Activated naive CD4-positive, alpha-beta T cell treated with anti-CD3 and anti-CD28 coated beads for 36 hours (primary cell): Measurements from ENCODE around the gene KLHDC3. TPM values are rescaled to one million over a fixed set of nuclear protein-coding genes. Genes with fewer than 3 reads are reported as not detected.

ENCODE experiments used
- CTCF ChIA-PET: fragments of 350-600 bp; sonication (Branson Sonifier 250); formaldehyde crosslinking; loops from one replicate; lab custom pipeline; 2021; ENCODE audit warnings: antibody characterized with exemption; lab: Charles Lee
- DNase-seq: peaks from one replicate; pipeline ENCODE4 v3.0.0-alpha.2; 2020
- H3K27ac Mint-ChIP-seq: one replicate; pipeline ENCODE4 v1.8.0; 2021; ENCODE audit warnings: mild to moderate bottlenecking, mixed read lengths
- H3K27me3 Mint-ChIP-seq: one replicate; pipeline ENCODE4 v1.8.0; 2021; ENCODE audit warnings: low read depth, mixed read lengths
- H3K36me3 Mint-ChIP-seq: one replicate; pipeline ENCODE4 v1.8.0; 2021; ENCODE audit warnings: low read depth, mixed read lengths
- H3K4me1 Mint-ChIP-seq: one replicate; pipeline ENCODE4 v1.8.0; 2021; ENCODE audit warnings: low read depth, mixed read lengths
- H3K4me3 Mint-ChIP-seq: one replicate; pipeline ENCODE4 v1.8.0; 2021; ENCODE audit warnings: mild to moderate bottlenecking, moderate library complexity, mixed read lengths
- H3K9me3 Mint-ChIP-seq: one replicate; pipeline ENCODE4 v1.8.0; 2021; ENCODE audit warnings: mixed read lengths
- intact Hi-C: fragments of 100-400 bp; cut with micrococcal nuclease; formaldehyde crosslinking; loops from one replicate; pipeline ENCODE4 v1.15.1; 2023
- total RNA-seq, 2 experiments: library from RNA; stranded (reverse); gene quantifications; one replicate each; pipeline ENCODE4 v1.2.3, GENCODE V29; 2021

KLHDC3 gene
- total RNA-seq, 2 experiments from 2014 or later: 58.6 to 58.9 TPM

DNA sequence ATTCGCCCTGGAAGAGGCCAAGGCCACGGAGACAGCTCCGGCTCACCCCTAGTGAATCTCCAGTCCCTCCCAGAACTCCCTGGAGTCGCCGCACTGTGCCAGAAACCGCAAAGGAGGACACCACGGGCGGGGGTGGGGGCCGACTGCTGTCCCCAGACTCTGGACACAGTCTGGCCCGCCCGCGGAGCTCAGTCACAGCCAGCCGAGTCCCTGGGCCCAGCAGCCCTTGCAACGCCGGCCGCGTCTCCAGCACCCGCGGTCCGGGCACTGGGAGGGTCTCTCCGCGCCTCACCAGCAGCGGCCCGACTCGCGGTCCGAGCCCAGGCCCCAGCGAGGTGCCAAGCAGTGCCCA lies 35.6 kb upstream of the KLHDC3 start:
- H3K4me1 Mint-ChIP-seq: peaks cover 52% of the 10 kb centered on the region
- DNase-seq: peak; percentile 30
- no peaks in the 10 kb centered on the region for H3K9me3 Mint-ChIP-seq
- peaks cover 21% of the 10 kb centered on the region for H3K36me3 Mint-ChIP-seq
- intact Hi-C loops: loop anchor here (2.0 to 5.0 kb wide), 2 partner anchors 232 to 539 kb away; partner anchors contain the start of genes POLR1C, TBCC and YIPF3
- H3K27ac Mint-ChIP-seq: peak overlapping the region; percentile 82
- H3K4me3 Mint-ChIP-seq: peak overlapping the region; percentile 87
- H3K27me3 Mint-ChIP-seq: no peaks in the 10 kb centered on the region
- CTCF ChIA-PET: interaction anchor here (0.6 to 2.0 kb wide), 3 partner anchors 14 to 108 kb away, joined by 4 to 6 read pairs (median 4); no protein-coding TSS in a partner anchor

DNA sequence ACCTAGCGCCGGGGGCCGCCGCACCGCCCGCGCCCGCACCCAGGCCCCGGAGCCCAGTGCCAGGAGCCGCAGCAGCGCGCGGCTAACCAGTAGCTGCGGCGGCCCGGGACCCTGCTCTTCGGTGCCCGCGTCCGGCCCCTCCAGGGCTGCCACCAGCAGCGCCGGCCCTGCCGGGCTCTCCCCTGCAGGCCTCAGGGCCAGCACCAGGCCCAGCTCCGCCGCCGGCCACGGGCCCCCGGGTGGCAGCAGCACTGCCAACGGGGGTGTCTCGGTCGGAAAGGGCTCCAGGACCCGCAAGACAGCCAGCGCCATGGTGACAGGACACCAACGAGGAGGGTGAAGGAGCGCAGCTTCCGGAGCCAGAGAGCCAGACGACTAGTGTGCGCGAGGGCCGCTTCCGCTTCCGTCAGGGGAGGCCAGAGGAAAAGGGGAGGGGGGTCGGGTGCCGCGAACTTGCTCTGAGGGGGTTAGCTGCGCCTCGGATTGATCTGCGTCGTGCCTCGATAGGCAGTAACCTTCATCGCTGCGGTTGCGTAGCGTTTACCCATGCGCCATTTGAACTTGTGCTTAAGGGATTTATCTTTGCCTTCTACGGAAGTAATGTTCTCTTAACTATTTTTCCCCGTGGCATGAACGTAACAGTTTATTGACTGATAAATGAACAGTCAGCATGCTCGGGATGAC lies 35.1 kb upstream of the KLHDC3 start, which contains the start of gene PEX6:
TSS of gene PEX6 (minus strand) at position 343 of the 684 bp plus-strand sequence. CDS start at position 312, 31 bp downstream.
- peak within 1 kb of the TSS; percentile 95 for H3K4me3 Mint-ChIP-seq
- intact Hi-C loops: loop anchor here (1.0 to 5.0 kb wide), 8 partner anchors 34 to 538 kb away; partner anchors contain the start of genes CNPY3, CUL7, KLC4 and MEA1
- H3K27ac Mint-ChIP-seq: peak within 1 kb of the TSS; percentile 99
- H3K27me3 Mint-ChIP-seq: no peaks in the 10 kb centered on the region
- peaks cover 53% of the 10 kb centered on the region for H3K4me1 Mint-ChIP-seq
- peaks cover 16% of the 10 kb centered on the region for H3K36me3 Mint-ChIP-seq
- H3K9me3 Mint-ChIP-seq: no peaks in the 10 kb centered on the region
- CTCF ChIA-PET: interaction anchor here (1.0 to 2.0 kb wide), 4 partner anchors 14 to 77 kb away, joined by 3 to 6 read pairs (median 4); no protein-coding TSS in a partner anchor
- DNase-seq: peak; percentile 97

DNA sequence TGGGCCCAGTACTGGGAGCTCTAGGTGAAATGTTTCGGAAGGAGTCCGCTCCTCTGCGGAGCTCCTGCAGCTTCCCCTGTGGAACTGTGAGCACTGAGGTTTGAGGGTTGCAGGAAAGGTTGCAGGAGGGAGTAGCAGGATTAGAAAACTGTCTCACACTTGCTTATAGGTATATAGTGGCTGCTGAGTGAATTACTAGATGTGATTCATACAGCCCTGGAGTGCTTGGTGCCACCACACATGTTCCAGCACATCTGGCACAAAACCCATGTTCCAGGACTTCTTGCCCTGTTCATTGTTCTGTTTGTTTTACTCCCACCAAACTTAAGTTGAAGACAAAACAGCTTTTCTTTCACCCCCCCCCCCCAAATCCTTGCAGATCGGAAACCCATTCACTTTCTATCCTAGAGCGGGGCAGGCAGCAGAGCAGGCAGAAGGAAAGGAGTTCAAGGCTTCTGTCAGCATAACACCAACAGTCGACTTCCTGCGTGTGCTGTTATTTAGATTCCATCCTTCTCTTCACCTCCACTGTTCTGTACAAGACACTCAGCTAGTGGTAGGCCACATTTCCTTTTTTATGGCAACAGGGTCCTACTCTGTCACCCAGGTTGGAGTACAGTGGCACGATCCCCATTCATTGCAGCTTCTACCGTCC lies 34.4 kb upstream of the KLHDC3 start:
- H3K36me3 Mint-ChIP-seq: peaks cover 15% of the 10 kb centered on the region
- CTCF ChIA-PET: interaction anchor here (1.0 to 2.0 kb wide), 6 partner anchors 9 to 78 kb away, joined by 3 to 6 read pairs (median 4); no protein-coding TSS in a partner anchor
- H3K4me1 Mint-ChIP-seq: peaks cover 52% of the 10 kb centered on the region

DNA sequence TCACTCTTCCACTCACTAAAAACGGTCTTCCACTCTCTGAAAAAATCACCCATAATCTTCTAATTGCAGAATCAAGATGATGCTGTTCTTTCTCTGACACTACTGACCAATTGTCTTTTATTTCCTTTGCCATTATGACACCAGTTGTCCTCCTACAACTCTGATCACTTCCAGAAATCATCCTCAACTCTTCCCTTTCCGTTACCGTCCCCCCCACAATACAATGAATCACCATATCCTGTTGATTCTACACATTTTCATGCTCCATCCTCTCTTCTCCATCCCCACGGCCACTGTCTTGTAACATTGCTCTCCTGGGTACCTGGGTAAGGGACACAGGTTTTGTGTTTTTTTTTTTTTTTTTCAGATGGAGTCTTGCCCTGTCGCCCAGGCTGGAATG lies 32.2 kb upstream of the KLHDC3 start:
- H3K4me1 Mint-ChIP-seq: peaks cover 53% of the 10 kb centered on the region
- CTCF ChIA-PET: no interaction called here
- intact Hi-C loops: loop anchor here (10.0 kb wide), 1 partner anchor 207 kb away; no protein-coding TSS in a partner anchor
- H3K27me3 Mint-ChIP-seq: no peaks in the 10 kb centered on the region
- H3K4me3 Mint-ChIP-seq: no peak overlapping the region
- no peak for DNase-seq
- H3K36me3 Mint-ChIP-seq: peaks cover 7% of the 10 kb centered on the region
- peak overlapping the region; percentile 5 for H3K27ac Mint-ChIP-seq
- H3K9me3 Mint-ChIP-seq: no peaks in the 10 kb centered on the region

More for the DNA sequence above, 34.4 kb upstream of the KLHDC3 start:
- no peaks in the 10 kb centered on the region for H3K9me3 Mint-ChIP-seq
- no peak for DNase-seq
- no peaks in the 10 kb centered on the region for H3K27me3 Mint-ChIP-seq
- H3K4me3 Mint-ChIP-seq: peak overlapping the region; percentile 95
- intact Hi-C loops: loop anchor here (1.0 to 10.0 kb wide), 9 partner anchors 34 to 538 kb away; partner anchors contain the start of genes CNPY3, CUL7, KLC4 and MEA1
- H3K27ac Mint-ChIP-seq: peak overlapping the region; percentile 99

DNA sequence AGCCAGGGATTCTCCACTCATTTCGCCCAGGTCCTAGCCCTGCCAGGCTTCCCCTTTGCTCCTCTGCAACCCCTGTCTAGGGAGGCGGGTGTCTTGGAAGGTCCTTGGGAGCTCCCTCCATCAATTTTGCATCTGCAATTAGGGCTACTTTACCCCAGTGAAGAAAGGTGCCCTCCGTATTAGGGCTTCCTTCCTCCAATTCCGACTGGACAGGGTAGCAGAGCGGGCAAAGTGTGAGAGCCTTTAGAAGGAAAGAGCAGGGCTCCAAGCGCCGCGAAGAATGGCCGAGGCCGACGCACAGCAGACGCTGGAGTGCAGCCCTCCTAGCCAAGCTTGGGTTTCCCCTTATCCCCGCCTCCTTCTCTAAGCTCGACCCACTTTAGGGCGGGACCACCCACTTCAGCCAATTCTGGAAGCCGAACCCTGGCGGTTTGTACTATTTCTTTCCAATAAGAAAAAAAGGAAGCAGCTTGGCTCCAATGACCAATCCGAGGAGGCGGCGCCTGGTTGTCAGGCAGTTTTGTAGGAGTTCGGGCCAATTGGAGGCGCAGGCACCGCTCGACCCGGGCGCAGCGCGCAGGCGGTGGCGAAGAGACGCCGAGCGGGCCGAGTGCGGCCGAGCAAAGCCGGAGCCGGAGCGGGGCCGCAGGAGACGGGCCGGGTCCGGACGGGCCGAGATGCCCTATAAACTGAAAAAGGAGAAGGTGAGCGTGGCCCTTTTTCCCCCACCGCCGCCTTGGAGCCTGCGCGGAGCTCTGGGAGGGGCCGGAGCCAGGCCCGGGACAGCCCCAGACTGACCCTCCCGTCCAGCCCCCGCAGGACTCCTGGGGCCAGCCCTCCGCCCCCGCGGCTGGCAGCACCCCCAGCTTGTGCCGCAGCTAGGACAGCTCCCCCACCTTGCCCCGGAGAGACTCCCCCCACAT lies 29.8 kb upstream of the KLHDC3 start, which contains the start of gene PPP2R5D:
TSS of gene PPP2R5D (plus strand) at position 570 of the 923 bp plus-strand sequence. CDS start at position 678, 108 bp downstream.
- intact Hi-C loops: loop anchor here (1.0 to 10.0 kb wide), 6 partner anchors 30 to 443 kb away; partner anchors contain the start of genes ABCC10, CNPY3, KLC4 and KLHDC3
- CTCF ChIA-PET: interaction anchor here (0.7 to 1.4 kb wide), 7 partner anchors 21 to 307 kb away, joined by 3 to 6 read pairs (median 3); partner anchors contain the start of genes CNPY3, CUL7 and DNPH1
- Mint-ChIP-seq H3K27me3 (no peaks in the 10 kb centered on the region), H3K36me3 (peaks cover 2% of the 10 kb centered on the region), H3K27ac (peak within 1 kb of the TSS; percentile 81), H3K4me1 (peaks cover 51% of the 10 kb centered on the region), H3K9me3 (no peaks in the 10 kb centered on the region), H3K4me3 (peak within 1 kb of the TSS; percentile 93)
- peak; percentile 99 for DNase-seq

DNA sequence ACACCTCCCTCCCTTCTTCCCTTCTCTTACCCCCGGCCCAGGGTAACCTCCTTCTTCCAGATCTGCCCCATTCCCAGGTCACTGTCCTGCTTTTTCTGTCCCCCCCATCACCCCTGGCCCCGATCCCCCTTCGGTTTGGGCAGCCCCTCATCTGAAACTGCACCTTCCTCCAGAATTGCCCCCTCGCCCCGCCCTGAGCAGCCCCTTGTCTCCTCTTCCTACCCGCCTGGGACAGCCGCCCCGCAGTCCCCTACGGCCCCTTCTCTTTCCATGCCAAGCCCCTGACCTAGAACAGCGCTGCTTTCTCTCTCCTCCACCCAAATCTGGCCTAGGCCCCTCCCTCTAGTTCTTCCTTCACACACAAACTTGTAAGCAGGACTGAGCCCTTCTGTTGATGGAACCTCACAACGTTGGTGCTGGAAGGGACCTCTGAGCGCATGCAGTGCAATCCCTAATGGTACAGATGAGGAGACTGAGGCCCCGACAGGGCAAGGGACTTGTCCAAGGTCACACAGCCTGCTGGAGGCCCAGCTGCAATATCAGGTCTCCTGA lies 29.0 kb upstream of the KLHDC3 start:
- H3K36me3 Mint-ChIP-seq: peaks cover 2% of the 10 kb centered on the region
- CTCF ChIA-PET: interaction anchor here (0.6 to 1.4 kb wide), 4 partner anchors 12 to 55 kb away, joined by 3 to 6 read pairs (median 4); partner anchors contain the start of gene CNPY3
- H3K27ac Mint-ChIP-seq: peak overlapping the region; percentile 81
- peaks cover 46% of the 10 kb centered on the region for H3K4me1 Mint-ChIP-seq
- intact Hi-C loops: loop anchor here (1.0 to 10.0 kb wide), 6 partner anchors 29 to 442 kb away; partner anchors contain the start of genes ABCC10, CNPY3, KLC4 and KLHDC3
- peak overlapping the region; percentile 93 for H3K4me3 Mint-ChIP-seq
- no peaks in the 10 kb centered on the region for H3K27me3 Mint-ChIP-seq
- no peaks in the 10 kb centered on the region for H3K9me3 Mint-ChIP-seq
- DNase-seq: peak; percentile 36

DNA sequence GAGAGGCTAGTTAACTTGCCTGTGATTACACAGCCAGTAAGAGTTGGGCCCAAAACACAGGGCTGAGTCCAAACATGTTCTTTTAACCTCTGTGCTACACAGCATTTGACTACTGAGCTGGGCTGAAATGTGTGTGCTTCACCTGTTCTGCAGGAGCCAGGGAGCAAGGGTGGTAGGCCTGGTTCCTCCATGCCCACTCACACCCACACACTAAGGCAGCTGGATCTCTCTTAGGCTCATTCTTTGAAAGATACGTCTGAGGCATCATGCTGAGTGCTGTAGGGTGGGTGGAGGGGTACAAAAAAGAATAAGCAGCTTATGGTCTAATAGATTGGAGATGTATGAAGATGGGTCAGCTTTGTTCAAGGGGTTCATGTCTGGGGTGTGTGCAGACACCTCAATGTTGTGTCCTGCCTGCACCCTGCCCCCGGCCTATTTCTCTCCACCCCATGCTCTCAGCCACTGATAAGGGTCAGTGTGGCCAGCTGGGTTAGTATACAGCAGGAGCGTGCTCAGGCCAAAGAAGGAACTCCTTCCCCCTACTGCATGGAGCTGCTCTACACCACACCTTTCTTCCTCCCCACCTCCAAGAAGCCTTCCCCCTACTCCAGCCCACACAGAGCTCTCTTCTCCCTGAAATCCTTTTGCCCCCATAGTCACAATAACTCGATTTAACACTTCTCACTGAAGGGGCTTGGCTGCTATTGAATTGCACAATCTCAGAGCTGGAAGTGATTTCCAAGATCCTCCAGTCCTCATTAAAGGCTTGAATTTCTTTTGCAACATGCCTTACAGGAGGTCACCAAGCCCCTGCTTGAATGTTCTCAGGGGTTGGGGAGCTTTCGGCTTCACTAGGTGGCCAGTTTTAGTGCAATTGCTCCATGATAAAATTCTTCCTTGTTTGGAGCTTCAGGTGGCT lies 26.3 kb upstream of the KLHDC3 start:
- no peaks in the 10 kb centered on the region for H3K9me3 Mint-ChIP-seq
- CTCF ChIA-PET: interaction anchor here (0.7 to 0.8 kb wide), 2 partner anchors 8 to 9 kb away, joined by 3 read pairs; no protein-coding TSS in a partner anchor
- no peak overlapping the region for H3K4me3 Mint-ChIP-seq
- peaks cover 36% of the 10 kb centered on the region for H3K4me1 Mint-ChIP-seq
- peaks cover 2% of the 10 kb centered on the region for H3K36me3 Mint-ChIP-seq
- no peaks in the 10 kb centered on the region for H3K27me3 Mint-ChIP-seq
- intact Hi-C loops: loop anchor here (10.0 kb wide), 1 partner anchor 213 kb away; no protein-coding TSS in a partner anchor
- no peak for DNase-seq
- H3K27ac Mint-ChIP-seq: no peak overlapping the region

DNA sequence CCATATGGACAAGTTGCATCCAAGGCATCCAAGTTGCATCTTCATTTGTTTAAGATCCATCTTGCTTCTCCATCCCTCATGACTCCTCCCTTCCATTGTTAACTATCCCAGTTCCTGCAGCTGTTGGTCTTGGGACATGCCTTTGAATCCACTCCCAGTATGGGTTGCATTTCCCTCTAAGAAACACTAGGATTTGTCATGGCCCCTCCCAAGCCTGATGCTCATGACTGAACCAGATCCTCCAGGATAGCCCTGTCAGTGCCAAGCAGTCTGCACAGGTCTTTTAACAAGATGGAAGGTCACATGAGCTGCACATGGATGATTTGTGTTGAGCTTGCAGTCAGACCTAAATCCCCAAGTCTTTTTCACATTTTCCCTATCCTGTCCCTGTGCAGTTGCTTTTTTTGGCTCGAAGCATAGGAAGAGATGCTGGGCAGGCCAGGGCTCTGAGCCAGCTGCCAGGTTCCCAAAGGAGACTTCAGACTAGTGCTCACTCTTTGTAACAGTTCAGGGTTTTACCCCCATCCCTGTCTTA lies 25.5 kb upstream of the KLHDC3 start:
- DNase-seq: no peak
- intact Hi-C loops: loop anchor here (10.0 kb wide), 1 partner anchor 214 kb away; no protein-coding TSS in a partner anchor
- no peaks in the 10 kb centered on the region for H3K9me3 Mint-ChIP-seq
- H3K36me3 Mint-ChIP-seq: peaks cover 2% of the 10 kb centered on the region
- CTCF ChIA-PET: interaction anchor here (0.7 kb wide), 1 partner anchor 9 kb away, joined by 3 read pairs; no protein-coding TSS in a partner anchor
- H3K4me1 Mint-ChIP-seq: peaks cover 37% of the 10 kb centered on the region
- H3K27ac Mint-ChIP-seq: no peak overlapping the region
- no peaks in the 10 kb centered on the region for H3K27me3 Mint-ChIP-seq
- no peak overlapping the region for H3K4me3 Mint-ChIP-seq

DNA sequence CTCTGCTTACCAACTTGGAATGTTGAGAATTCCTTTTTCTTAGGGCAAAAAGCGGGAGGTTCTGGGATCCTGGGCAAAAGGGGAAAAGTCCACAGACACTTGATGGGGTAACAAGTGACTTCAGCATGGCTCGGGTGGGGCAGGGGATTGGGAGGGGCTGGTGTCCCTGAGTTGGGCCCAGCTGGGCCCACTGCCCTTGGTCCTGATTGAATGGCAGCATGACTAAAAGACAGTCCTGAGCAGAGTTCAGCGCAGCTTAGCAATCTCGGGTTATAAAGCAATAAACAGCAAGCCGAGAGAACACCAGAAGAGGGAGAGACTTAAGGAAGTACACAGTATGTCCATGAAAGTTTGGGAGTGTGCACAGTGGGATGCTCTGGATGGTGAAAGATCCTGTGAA lies 24.1 kb upstream of the KLHDC3 start:
- intact Hi-C loops: loop anchor here (10.0 kb wide), 1 partner anchor 215 kb away; no protein-coding TSS in a partner anchor
- Mint-ChIP-seq H3K4me3 (no peak overlapping the region), H3K9me3 (no peaks in the 10 kb centered on the region), H3K27ac (no peak overlapping the region), H3K27me3 (no peaks in the 10 kb centered on the region), H3K4me1 (peaks cover 34% of the 10 kb centered on the region), H3K36me3 (peaks cover 2% of the 10 kb centered on the region)
- DNase-seq: no peak
- CTCF ChIA-PET: interaction anchor here (0.9 kb wide), 1 partner anchor 65 kb away, joined by 3 read pairs; no protein-coding TSS in a partner anchor

DNA sequence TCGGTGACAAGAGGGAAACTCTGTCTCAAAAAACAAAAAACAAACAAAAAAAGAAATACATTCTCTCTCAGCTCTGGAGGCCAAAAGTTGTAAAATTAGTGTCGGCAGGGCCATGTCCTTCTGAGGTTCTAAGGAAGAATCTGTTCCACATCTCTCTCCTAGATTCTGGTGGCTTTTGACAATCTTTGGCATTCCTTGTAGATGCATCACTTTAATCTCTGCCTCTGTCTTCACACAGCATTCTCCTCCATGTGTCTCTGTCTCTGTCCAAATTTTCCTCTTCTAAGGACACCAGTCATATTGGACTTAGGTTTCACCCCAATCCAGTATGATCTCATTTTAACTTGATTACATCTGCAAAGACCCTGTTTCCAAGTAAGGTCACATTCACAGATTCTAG lies 20.6 kb upstream of the KLHDC3 start:
- no peak overlapping the region for H3K27ac Mint-ChIP-seq
- intact Hi-C loops: no loop called here
- no peaks in the 10 kb centered on the region for H3K36me3 Mint-ChIP-seq
- no peaks in the 10 kb centered on the region for H3K9me3 Mint-ChIP-seq
- peaks cover 6% of the 10 kb centered on the region for H3K4me1 Mint-ChIP-seq
- CTCF ChIA-PET: no interaction called here
- no peaks in the 10 kb centered on the region for H3K27me3 Mint-ChIP-seq
- no peak for DNase-seq
- no peak overlapping the region for H3K4me3 Mint-ChIP-seq
